Measurements from ENCODE around the gene C7orf57. TPM values are rescaled to one million over a fixed set of nuclear protein-coding genes. Genes with fewer than 3 reads are reported as not detected.

The C7orf57 gene
- polyA plus RNA-seq, 1 of the 3 experiments (the other 2 are of a cell fraction) = 0.41 TPM

- Histone ChIP-seq H4K20me1 (ENCODE audit: insufficient read depth) (no peaks in the 10 kb centered on the region), H3K4me1 (ENCODE audit: control insufficient read depth in 1 of 2, insufficient read depth in 2 of 2, low read depth in 1 of 2, low read length in 1 of 2) (no peaks in the 10 kb centered on the region), H3K4me3 (ENCODE audit: low read depth in 2 of 2, low read length in 1 of 2) (no peak within 1 kb of the TSS), H3K9ac (no peak within 1 kb of the TSS), H2AFZ (ENCODE audit: low read depth) (no peak within 1 kb of the TSS), H3F3A (replicated peaks; ENCODE audit: insufficient read depth) (no peaks in the 10 kb centered on the region), H3K27ac (ENCODE audit: low read depth in 2 of 2, low read length in 1 of 2) (no peak within 1 kb of the TSS), H3K4me2 (no peak within 1 kb of the TSS), H3K36me3 (replicated peaks in 1 of 2; ENCODE audit: control insufficient read depth in 1 of 2, insufficient read depth in 2 of 2, low read length in 1 of 2) (no peaks in the 10 kb centered on the region), H3K79me2 (ENCODE audit: insufficient read depth) (no peaks in the 10 kb centered on the region), H3K27me3 (ENCODE audit: insufficient read depth) (peaks cover 29% of the 10 kb centered on the region; the same call in 1 of the 2 replicates), H3K9me2 (no peaks in the 10 kb centered on the region), H3K9me3 (peaks cover under 1% of the 10 kb centered on the region; the same call in 1 of the 2 replicates)
- POLR2A ChIA-PET = no interaction called here
- CTCF ChIA-PET = interaction anchor here (0.9 to 1.0 kb wide), 2 partner anchors 60 to 81 kb away, joined by 3 to 4 read pairs; no protein-coding TSS in a partner anchor
- DNase-seq = no peak
- 16% methylated on average over 6 of the region's 6 CpGs for WGBS (ENCODE audit: low lambda C conversion rate)
- no peak for TF ChIP-seq FOXM1 (IDR thresholded peaks at IDR 0.05; ENCODE audit: low read depth)
- no peak for TF ChIP-seq USF2 (IDR thresholded peaks at IDR 0.05; ENCODE audit: borderline replicate concordance, low read depth, low read length)
- TF ChIP-seq MEF2A (IDR thresholded peaks at IDR 0.05; ENCODE audit: borderline replicate concordance, low read depth) = no peak
These were observed 6.4 kb upstream of the C7orf57 start, which contains the start of gene SUN3 for GRCh38 chr7:48028938-48029337. SUN3 (minus strand) TSS chr7:48029107; CDS start chr7:48028938, 169 bp downstream.

- POLR2A ChIA-PET = no interaction called here
- Histone ChIP-seq H3F3A (replicated peaks; ENCODE audit: insufficient read depth) (no peaks in the 10 kb centered on the region), H3K9me2 (no peaks in the 10 kb centered on the region), H2AFZ (ENCODE audit: low read depth) (no peak overlapping the region), H3K4me2 (no peak overlapping the region), H3K27ac (ENCODE audit: low read depth in 2 of 2, low read length in 1 of 2) (no peak overlapping the region), H3K36me3 (replicated peaks in 1 of 2; ENCODE audit: control insufficient read depth in 1 of 2, insufficient read depth in 2 of 2, low read length in 1 of 2) (no peaks in the 10 kb centered on the region), H3K4me1 (ENCODE audit: control insufficient read depth in 1 of 2, insufficient read depth in 2 of 2, low read depth in 1 of 2, low read length in 1 of 2) (peaks cover 5 to 10% of the 10 kb centered on the region in 2 experiments; a peak in 1 of 4 replicates), H3K9ac (no peak overlapping the region), H3K4me3 (ENCODE audit: low read depth in 2 of 2, low read length in 1 of 2) (no peak overlapping the region), H4K20me1 (ENCODE audit: insufficient read depth) (no peaks in the 10 kb centered on the region), H3K27me3 (ENCODE audit: insufficient read depth) (peaks cover 29% of the 10 kb centered on the region; the same call in 1 of the 2 replicates), H3K9me3 (no peaks in the 10 kb centered on the region), H3K79me2 (ENCODE audit: insufficient read depth) (no peaks in the 10 kb centered on the region)
- no peak for TF ChIP-seq CHD2 (IDR thresholded peaks at IDR 0.05; ENCODE audit: low read length, partially characterized antibody)
- no peak for TF ChIP-seq TCF12 (IDR thresholded peaks at IDR 0.05)
- TF ChIP-seq SIN3A (IDR thresholded peaks at IDR 0.05; ENCODE audit: borderline replicate concordance, low read depth, low read length) = no peak
- no peak for TF ChIP-seq SMC3 (IDR thresholded peaks at IDR 0.05; ENCODE audit: low read depth, low read length)
- TF ChIP-seq FOXJ3 (CRISPR knock-in tag; IDR thresholded peaks at IDR 0.05) = no peak
- TF ChIP-seq TAF1 (IDR thresholded peaks at IDR 0.05; ENCODE audit: borderline replicate concordance, low read depth, low read length) = no peak
- TF ChIP-seq MXI1 (IDR thresholded peaks at IDR 0.05; ENCODE audit: low read depth, low read length) = no peak
- CTCF ChIA-PET = interaction anchor here (1.0 to 1.1 kb wide), 2 partner anchors 79 to 86 kb away, joined by 3 to 4 read pairs; no protein-coding TSS in a partner anchor
- 29% methylated on average over 2 of the region's 2 CpGs for WGBS (ENCODE audit: low lambda C conversion rate)
- no peak for DNase-seq
These were observed 4.2 kb upstream of the C7orf57 start for GRCh38 chr7:48031111-48031510.

- CTCF ChIA-PET = interaction anchor here (1.2 to 2.7 kb wide), 4 partner anchors 14 to 89 kb away, joined by 3 to 11 read pairs (median 7); no protein-coding TSS in a partner anchor
- Histone ChIP-seq H3K9ac (no peak overlapping the region), H3K79me2 (ENCODE audit: insufficient read depth) (no peaks in the 10 kb centered on the region), H4K20me1 (ENCODE audit: insufficient read depth) (no peaks in the 10 kb centered on the region), H3K36me3 (replicated peaks in 1 of 2; ENCODE audit: control insufficient read depth in 1 of 2, insufficient read depth in 2 of 2, low read length in 1 of 2) (no peaks in the 10 kb centered on the region), H2AFZ (ENCODE audit: low read depth) (no peak overlapping the region), H3K9me2 (no peaks in the 10 kb centered on the region), H3K27ac (ENCODE audit: low read depth in 2 of 2, low read length in 1 of 2) (no peak overlapping the region), H3K4me1 (ENCODE audit: control insufficient read depth in 1 of 2, insufficient read depth in 2 of 2, low read depth in 1 of 2, low read length in 1 of 2) (peaks cover 6 to 12% of the 10 kb centered on the region in 2 experiments; a peak in 1 of 4 replicates), H3K27me3 (ENCODE audit: insufficient read depth) (peaks cover 7% of the 10 kb centered on the region; the same call in 1 of the 2 replicates), H3K9me3 (no peaks in the 10 kb centered on the region), H3F3A (replicated peaks; ENCODE audit: insufficient read depth) (no peaks in the 10 kb centered on the region), H3K4me3 (ENCODE audit: low read depth in 2 of 2, low read length in 1 of 2) (no peak overlapping the region), H3K4me2 (no peak overlapping the region)
- TF ChIP-seq ZBTB33 (IDR thresholded peaks at IDR 0.05; ENCODE audit: borderline replicate concordance, low read depth) = no peak
- POLR2A ChIA-PET = no interaction called here
- WGBS (ENCODE audit: low lambda C conversion rate) = 10% methylated on average over 5 of the region's 5 CpGs
- DNase-seq = no peak
These were observed 1.4 kb upstream of the C7orf57 start for GRCh38 chr7:48033922-48034321.
